ENCODE data around the gene BACE2. TPM values are rescaled to one million over a fixed set of nuclear protein-coding genes. Genes with fewer than 3 reads are reported as not detected.

BACE2 gene
- polyA plus RNA-seq, 2 of the 4 experiments (the other 2 are of a cell fraction): 15.2 to 26.0 TPM

- ChIA-PET POLR2A (no interaction called here), CTCF (no interaction called here)
- H3K9me3 ChIP-seq: no peaks in the 10 kb centered on the region
- H3K27ac ChIP-seq: no peak within 1 kb of the TSS
- no peak for TF ChIP-seq EHF (CRISPR knock-in tag; IDR thresholded peaks at IDR 0.05)
- no peak for TF ChIP-seq BHLHE40 (IDR thresholded peaks at IDR 0.05; ENCODE audit: low read depth, low read length)
- no peak for TF ChIP-seq JUN (IDR thresholded peaks at IDR 0.05)
- no peak for TF ChIP-seq USF2 (IDR thresholded peaks at IDR 0.05)
- TF ChIP-seq RCOR1 (IDR thresholded peaks at IDR 0.05; ENCODE audit: low read depth, low read length): no peak
- TF ChIP-seq HEYL (CRISPR knock-in tag; IDR thresholded peaks at IDR 0.05): no peak
- TF ChIP-seq JUNB (IDR thresholded peaks at IDR 0.05): no peak
- no peak for TF ChIP-seq CBX2 (IDR thresholded peaks at IDR 0.05; ENCODE audit: borderline replicate concordance, low read depth)
- TF ChIP-seq, protein P1, sequence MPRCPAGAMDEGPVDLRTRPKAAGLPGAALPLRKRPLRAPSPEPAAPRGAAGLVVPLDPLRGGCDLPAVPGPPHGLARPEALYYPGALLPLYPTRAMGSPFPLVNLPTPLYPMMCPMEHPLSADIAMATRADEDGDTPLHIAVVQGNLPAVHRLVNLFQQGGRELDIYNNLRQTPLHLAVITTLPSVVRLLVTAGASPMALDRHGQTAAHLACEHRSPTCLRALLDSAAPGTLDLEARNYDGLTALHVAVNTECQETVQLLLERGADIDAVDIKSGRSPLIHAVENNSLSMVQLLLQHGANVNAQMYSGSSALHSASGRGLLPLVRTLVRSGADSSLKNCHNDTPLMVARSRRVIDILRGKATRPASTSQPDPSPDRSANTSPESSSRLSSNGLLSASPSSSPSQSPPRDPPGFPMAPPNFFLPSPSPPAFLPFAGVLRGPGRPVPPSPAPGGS (IDR thresholded peaks at IDR 0.05): no peak
- no peak for TF ChIP-seq ZSCAN20 (CRISPR knock-in tag; IDR thresholded peaks at IDR 0.05)
- FAIRE-seq: no peak
- ATAC-seq: no peak
- 0 out of 3 replicates have a peak within 1 kb of the TSS, but pooled peaks have one; percentile 12 for H3K4me2 ChIP-seq
- no peaks in the 10 kb centered on the region for H3K4me1 ChIP-seq
- no peak within 1 kb of the TSS for H3K4me3 ChIP-seq
- WGBS (ENCODE audit: missing lambda C conversion rate): 51% methylated on average over 10 of the region's 55 CpGs
- no peak for DNase-seq (ENCODE audit: low read depth in 1 of 2, low spot score in 1 of 2)
Measured at GRCh38 chr21:41316200-41317062, 148.5 kb downstream of the BACE2 start, which contains the start of gene FAM3B. TSS of gene FAM3B (plus strand) at chr21:41316801. CDS start at chr21:41316880, 79 bp downstream.

GRCh38 chr21:41317063-41317392 is 149.1 kb downstream of the BACE2 start:
- ATAC-seq: no peak
- Histone ChIP-seq H3K9me3 (no peaks in the 10 kb centered on the region), H3K4me1 (no peaks in the 10 kb centered on the region), H3K4me3 (no peak overlapping the region), H3K4me2 (no peak overlapping the region), H3K27ac (no peak overlapping the region)
- no peak for FAIRE-seq
- 59% methylated on average over 11 of the region's 19 CpGs for WGBS (ENCODE audit: missing lambda C conversion rate)
- DNase-seq (ENCODE audit: low read depth in 1 of 2, low spot score in 1 of 2): no peak
- POLR2A ChIA-PET: no interaction called here
- TF ChIP-seq CTCF (IDR thresholded peaks at IDR 0.05): no peak
- TF ChIP-seq, protein P2, sequence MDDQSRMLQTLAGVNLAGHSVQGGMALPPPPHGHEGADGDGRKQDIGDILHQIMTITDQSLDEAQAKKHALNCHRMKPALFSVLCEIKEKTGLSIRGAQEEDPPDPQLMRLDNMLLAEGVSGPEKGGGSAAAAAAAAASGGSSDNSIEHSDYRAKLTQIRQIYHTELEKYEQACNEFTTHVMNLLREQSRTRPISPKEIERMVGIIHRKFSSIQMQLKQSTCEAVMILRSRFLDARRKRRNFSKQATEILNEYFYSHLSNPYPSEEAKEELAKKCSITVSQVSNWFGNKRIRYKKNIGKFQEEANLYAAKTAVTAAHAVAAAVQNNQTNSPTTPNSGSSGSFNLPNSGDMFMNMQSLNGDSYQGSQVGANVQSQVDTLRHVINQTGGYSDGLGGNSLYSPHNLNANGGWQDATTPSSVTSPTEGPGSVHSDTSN (IDR thresholded peaks at IDR 0.05): no peak
- TF ChIP-seq FOSB (CRISPR knock-in tag; IDR thresholded peaks at IDR 0.05): no peak
- TF ChIP-seq ZSCAN20 (CRISPR knock-in tag; IDR thresholded peaks at IDR 0.05): no peak
- no peak for TF ChIP-seq ZC3H11A (IDR thresholded peaks at IDR 0.05)
- TF ChIP-seq NFE2L2 (conservative IDR thresholded peaks at IDR 0.05; ENCODE audit: low read length): no peak
- TF ChIP-seq RNF2 (IDR thresholded peaks at IDR 0.05; ENCODE audit: borderline replicate concordance, low read depth): no peak
- no peak for TF ChIP-seq CEBPB (IDR thresholded peaks at IDR 0.05)
- TF ChIP-seq FOSL2 (IDR thresholded peaks at IDR 0.05): no peak
- TF ChIP-seq FOSL2 (CRISPR knock-in tag; IDR thresholded peaks at IDR 0.05): no peak
- TF ChIP-seq FOXS1 (CRISPR knock-in tag; IDR thresholded peaks at IDR 0.05): no peak
- TF ChIP-seq POLR2AphosphoS2 (conservative IDR thresholded peaks at IDR 0.05; ENCODE audit: low read length): no peak
- CTCF ChIA-PET: no interaction called here
